Vagina (tissue), 2 donors: ENCODE results near the gene ZNF273.

Experiments used
- POLR2A ChIP-seq, 2 donors: fragments of 450-650 bp; IDR thresholded peaks; one replicate each; pipeline ENCODE4 v1.6.1; 2017; ENCODE audit warnings: antibody characterized with exemption in 2 of 2, mild to moderate bottlenecking in 2 of 2, moderate library complexity in 2 of 2
- POLR2AphosphoS5 ChIP-seq, 2 donors: sonication (generic); formaldehyde crosslinking; IDR thresholded peaks; one replicate each; pipeline ENCODE4 v1.9.0; 2017; ENCODE audit warnings: antibody characterized with exemption in 2 of 2, mild to moderate bottlenecking in 2 of 2, low read depth in 1 of 2; ENCODE audit not compliant: insufficient read depth in 1 of 2
- TF ChIP-seq, protein P1 (sequence below), 3 experiments: fragments of 450-650 bp in 2 of 3; fragments of 200-600 bp in 1 of 3; sonication (generic) in 1 of 3; IDR thresholded peaks; one replicate each; pipeline ENCODE4 v1.5.1; 2017 to 2019; ENCODE audit warnings: antibody characterized with exemption in 3 of 3, mild to moderate bottlenecking in 2 of 3, moderate library complexity in 2 of 3

GRCh38 chr7:64853679-64854078 is 49.4 kb upstream of the ZNF273 start:
- TF ChIP-seq, protein P1, sequence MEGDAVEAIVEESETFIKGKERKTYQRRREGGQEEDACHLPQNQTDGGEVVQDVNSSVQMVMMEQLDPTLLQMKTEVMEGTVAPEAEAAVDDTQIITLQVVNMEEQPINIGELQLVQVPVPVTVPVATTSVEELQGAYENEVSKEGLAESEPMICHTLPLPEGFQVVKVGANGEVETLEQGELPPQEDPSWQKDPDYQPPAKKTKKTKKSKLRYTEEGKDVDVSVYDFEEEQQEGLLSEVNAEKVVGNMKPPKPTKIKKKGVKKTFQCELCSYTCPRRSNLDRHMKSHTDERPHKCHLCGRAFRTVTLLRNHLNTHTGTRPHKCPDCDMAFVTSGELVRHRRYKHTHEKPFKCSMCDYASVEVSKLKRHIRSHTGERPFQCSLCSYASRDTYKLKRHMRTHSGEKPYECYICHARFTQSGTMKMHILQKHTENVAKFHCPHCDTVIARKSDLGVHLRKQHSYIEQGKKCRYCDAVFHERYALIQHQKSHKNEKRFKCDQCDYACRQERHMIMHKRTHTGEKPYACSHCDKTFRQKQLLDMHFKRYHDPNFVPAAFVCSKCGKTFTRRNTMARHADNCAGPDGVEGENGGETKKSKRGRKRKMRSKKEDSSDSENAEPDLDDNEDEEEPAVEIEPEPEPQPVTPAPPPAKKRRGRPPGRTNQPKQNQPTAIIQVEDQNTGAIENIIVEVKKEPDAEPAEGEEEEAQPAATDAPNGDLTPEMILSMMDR (IDR thresholded peaks at IDR 0.05): no peak
- TF ChIP-seq POLR2AphosphoS5 (IDR thresholded peaks at IDR 0.05; ENCODE audit: insufficient read depth in 1 of 2, low read depth in 1 of 2) (no peak), POLR2A (IDR thresholded peaks at IDR 0.05) (no peak)
